Right lobe of liver (tissue), 4 donors: ENCODE results near the gene RSRC1.

Source experiments
- CTCF ChIP-seq, 4 donors: fragments of 200-600 bp in 3 of 4; fragments of 450-650 bp in 1 of 4; IDR thresholded peaks; one replicate each; pipeline versions ENCODE4 v1.5.1 to v1.8.0; 2016 to 2022; ENCODE audit warnings: antibody characterized with exemption in 4 of 4, mild to moderate bottlenecking in 2 of 4
- POLR2A ChIP-seq: fragments of 450-650 bp; IDR thresholded peaks from one replicate; pipeline ENCODE4 v1.6.1; 2017; ENCODE audit warnings: antibody characterized with exemption, mild to moderate bottlenecking
- donor health status: DM: no; HTN: no; CAD: no.
- donor health status: DM: no; HTN: no; CAD: no.
- donor health status: DM: no; HTN: yes; CAD: no.

GRCh38 chr3:158489181-158489580 lies 379.3 kb downstream of the RSRC1 start:
- TF ChIP-seq POLR2A (no peak), CTCF (IDR thresholded peaks at IDR 0.05) (no peak)
